ENCODE results near the gene NEMP2.

Gene NEMP2

GRCh38 chr2:190570871-190571270 lies 36.3 kb upstream of the NEMP2 start:
- H3F3A ChIP-seq (ENCODE audit: insufficient read depth) = no peaks in the 10 kb centered on the region
- peaks cover 11% of the 10 kb centered on the region; the same call in 1 of the 2 replicates for H3K9me3 ChIP-seq (ENCODE audit: insufficient read depth, low read length)
- no peaks in the 10 kb centered on the region for H3K9me2 ChIP-seq (replicated peaks; ENCODE audit: insufficient read depth, low read length)
- no peak overlapping the region for H3K9ac ChIP-seq (ENCODE audit: low read length)
- no peak overlapping the region for H3K4me3 ChIP-seq (ENCODE audit: insufficient read depth, low read length, poor library complexity, severe bottlenecking)
- H2AFZ ChIP-seq (ENCODE audit: low read depth, low read length, severe bottlenecking) = no peak overlapping the region
- H3K27ac ChIP-seq (ENCODE audit: low read depth, low read length) = no peak overlapping the region
- H3K79me2 ChIP-seq (ENCODE audit: insufficient read depth, low read length) = no peaks in the 10 kb centered on the region
- no peaks in the 10 kb centered on the region for H3K27me3 ChIP-seq (ENCODE audit: low read length)
- no peaks in the 10 kb centered on the region; the same call in 1 of the 2 replicates for H3K36me3 ChIP-seq (ENCODE audit: low read length)
- no peaks in the 10 kb centered on the region for H4K20me1 ChIP-seq (ENCODE audit: low read depth, low read length)
- H3K4me2 ChIP-seq (ENCODE audit: low read depth, low read length, poor library complexity, severe bottlenecking) = no peak overlapping the region
- no peak for TF ChIP-seq EZH2phosphoT487 (conservative IDR thresholded peaks at IDR 0.05; ENCODE audit: low read length)
- no peak for TF ChIP-seq CTCF (IDR thresholded peaks at IDR 0.05; ENCODE audit: insufficient read depth, low read length, poor library complexity, severe bottlenecking)

DNA sequence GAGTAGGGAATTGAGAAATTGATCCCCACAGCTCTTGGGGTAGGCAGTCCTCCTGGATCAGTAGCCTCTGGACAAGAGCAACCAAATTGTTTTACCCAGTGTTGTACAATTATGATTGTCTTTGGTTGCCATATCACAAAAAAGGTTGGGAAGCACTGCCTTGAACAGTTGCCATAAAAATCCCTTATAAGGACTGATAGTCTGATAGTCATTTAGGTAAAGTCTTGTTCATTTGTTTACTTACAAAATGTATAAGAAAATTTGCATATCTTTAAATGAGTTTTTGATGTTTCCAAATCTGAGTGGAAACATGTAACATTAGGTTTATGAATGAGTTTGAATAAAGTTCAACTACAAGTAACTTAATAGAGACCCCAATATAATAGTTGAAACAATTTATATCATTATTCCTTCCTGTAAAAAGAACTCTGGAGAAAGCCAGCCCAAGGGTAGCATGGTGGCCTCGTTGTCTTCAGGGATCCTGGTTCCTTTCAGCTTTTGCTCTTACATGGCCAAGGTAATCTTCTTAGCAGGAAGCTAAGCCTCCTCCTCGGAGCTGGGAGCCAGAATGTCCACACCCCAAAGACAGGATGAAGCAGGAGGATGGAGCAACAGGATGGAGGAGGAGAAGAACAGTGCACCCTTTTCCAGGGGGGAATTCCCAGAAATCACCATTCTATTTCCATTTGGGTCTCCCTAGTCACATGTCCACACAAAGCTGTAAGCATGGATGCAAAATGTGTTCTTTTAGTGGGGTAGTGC lies 35.7 kb upstream of the NEMP2 start:
- H3K4me3 ChIP-seq (ENCODE audit: insufficient read depth, low read length, poor library complexity, severe bottlenecking) = no peak overlapping the region
- H2AFZ ChIP-seq (ENCODE audit: low read depth, low read length, severe bottlenecking) = no peak overlapping the region
- peaks cover 11% of the 10 kb centered on the region; the same call in 1 of the 2 replicates for H3K9me3 ChIP-seq (ENCODE audit: insufficient read depth, low read length)
- no peaks in the 10 kb centered on the region for H3F3A ChIP-seq (ENCODE audit: insufficient read depth)
- TF ChIP-seq EZH2phosphoT487 (conservative IDR thresholded peaks at IDR 0.05; ENCODE audit: low read length) (no peak), CTCF (IDR thresholded peaks at IDR 0.05; ENCODE audit: insufficient read depth, low read length, poor library complexity, severe bottlenecking) (no peak)
- no peaks in the 10 kb centered on the region for H3K9me2 ChIP-seq (replicated peaks; ENCODE audit: insufficient read depth, low read length)
- H3K9ac ChIP-seq (ENCODE audit: low read length) = no peak overlapping the region
- H3K4me2 ChIP-seq (ENCODE audit: low read depth, low read length, poor library complexity, severe bottlenecking) = no peak overlapping the region
- no peaks in the 10 kb centered on the region for H4K20me1 ChIP-seq (ENCODE audit: low read depth, low read length)
- no peaks in the 10 kb centered on the region for H3K27me3 ChIP-seq (ENCODE audit: low read length)
- no peaks in the 10 kb centered on the region; the same call in 1 of the 2 replicates for H3K36me3 ChIP-seq (ENCODE audit: low read length)
- no peak overlapping the region for H3K27ac ChIP-seq (ENCODE audit: low read depth, low read length)
- no peaks in the 10 kb centered on the region for H3K79me2 ChIP-seq (ENCODE audit: insufficient read depth, low read length)

- H3K4me3 ChIP-seq (ENCODE audit: insufficient read depth, low read length, poor library complexity, severe bottlenecking) = no peak overlapping the region
- no peaks in the 10 kb centered on the region for H3K9me2 ChIP-seq (replicated peaks; ENCODE audit: insufficient read depth, low read length)
- H3K27me3 ChIP-seq (ENCODE audit: low read length) = no peaks in the 10 kb centered on the region
- no peak overlapping the region for H3K4me2 ChIP-seq (ENCODE audit: low read depth, low read length, poor library complexity, severe bottlenecking)
- H3F3A ChIP-seq (ENCODE audit: insufficient read depth) = no peaks in the 10 kb centered on the region
- no peaks in the 10 kb centered on the region; the same call in 1 of the 2 replicates for H3K36me3 ChIP-seq (ENCODE audit: low read length)
- H3K9me3 ChIP-seq (ENCODE audit: insufficient read depth, low read length) = peaks cover 11% of the 10 kb centered on the region; the same call in 1 of the 2 replicates
- H3K27ac ChIP-seq (ENCODE audit: low read depth, low read length) = no peak overlapping the region
- H2AFZ ChIP-seq (ENCODE audit: low read depth, low read length, severe bottlenecking) = no peak overlapping the region
- no peaks in the 10 kb centered on the region for H4K20me1 ChIP-seq (ENCODE audit: low read depth, low read length)
- no peaks in the 10 kb centered on the region for H3K79me2 ChIP-seq (ENCODE audit: insufficient read depth, low read length)
- no peak overlapping the region for H3K9ac ChIP-seq (ENCODE audit: low read length)
- no peak for TF ChIP-seq EZH2phosphoT487 (conservative IDR thresholded peaks at IDR 0.05; ENCODE audit: low read length)
- no peak for TF ChIP-seq CTCF (IDR thresholded peaks at IDR 0.05; ENCODE audit: insufficient read depth, low read length, poor library complexity, severe bottlenecking)
Observed at GRCh38 chr2:190564838-190565237, 30.3 kb upstream of the NEMP2 start.

All from SU-DHL-6 (cell line).